Raji (cell line): ENCODE data around the gene ZBTB20.

Experiments used
- POLR2A ChIP-seq: IDR thresholded peaks from 2 replicates; pipeline ENCODE4 v1.6.1; 2011; ENCODE audit warnings: low read depth, low read length, control low read depth; ENCODE audit not compliant: insufficient read depth

Gene ZBTB20

GRCh38 chr3:115077501-115078250 is 69.4 kb downstream of the ZBTB20 start:
- no peak for TF ChIP-seq POLR2A

GRCh38 chr3:115074502-115074901 is 72.6 kb downstream of the ZBTB20 start:
- TF ChIP-seq POLR2A: no peak

- TF ChIP-seq POLR2A: no peak
Observed at GRCh38 chr3:115072265-115073021, 74.6 kb downstream of the ZBTB20 start.

GRCh38 chr3:115071601-115072000 is 75.5 kb downstream of the ZBTB20 start:
- TF ChIP-seq POLR2A: no peak

- no peak for TF ChIP-seq POLR2A
Observed at GRCh38 chr3:115071166-115071565, 75.9 kb downstream of the ZBTB20 start.

- no peak for TF ChIP-seq POLR2A
Observed at GRCh38 chr3:115068799-115069198, 78.3 kb downstream of the ZBTB20 start.

GRCh38 chr3:115062412-115062956 is 84.6 kb downstream of the ZBTB20 start:
- no peak for TF ChIP-seq POLR2A

GRCh38 chr3:115062009-115062408 is 85.1 kb downstream of the ZBTB20 start:
- no peak for TF ChIP-seq POLR2A

- no peak for TF ChIP-seq POLR2A
Observed at GRCh38 chr3:115052906-115053305, 94.2 kb downstream of the ZBTB20 start.

- no peak for TF ChIP-seq POLR2A
Observed at GRCh38 chr3:115042351-115042750, 104.7 kb downstream of the ZBTB20 start.

- TF ChIP-seq POLR2A: no peak
Observed at GRCh38 chr3:115040673-115041286, 106.3 kb downstream of the ZBTB20 start.

GRCh38 chr3:115040246-115040645 is 106.8 kb downstream of the ZBTB20 start:
- no peak for TF ChIP-seq POLR2A

GRCh38 chr3:115038817-115039216 is 108.3 kb downstream of the ZBTB20 start:
- TF ChIP-seq POLR2A: no peak

GRCh38 chr3:115022835-115023398 is 124.2 kb downstream of the ZBTB20 start:
- TF ChIP-seq POLR2A: no peak

GRCh38 chr3:115022199-115022598 is 124.9 kb downstream of the ZBTB20 start:
- TF ChIP-seq POLR2A: no peak
